GM18951 (cell line): Measurements from ENCODE around the gene INPP5A.
A peak's percentile ranks its signal among the peaks of the same experiment; 100 is the strongest.

ENCODE experiments used
- POLR2A ChIP-seq: IDR thresholded peaks from 4 replicates; pipeline ENCODE4 v1.6.1; 2011; ENCODE audit warnings: mild to moderate bottlenecking; ENCODE audit not compliant: insufficient read length, insufficient read depth; ENCODE audit errors: extremely low read depth
- in situ Hi-C: fragments of 300-500 bp; cut with MboI; formaldehyde crosslinking; loops from one replicate; pipeline ENCODE4 v1.12.0; 2022; ENCODE audit warnings: low sequenced_read_pairs, mixed read lengths, inconsistent platforms; ENCODE audit not compliant: unreplicated experiment

The INPP5A gene

DNA sequence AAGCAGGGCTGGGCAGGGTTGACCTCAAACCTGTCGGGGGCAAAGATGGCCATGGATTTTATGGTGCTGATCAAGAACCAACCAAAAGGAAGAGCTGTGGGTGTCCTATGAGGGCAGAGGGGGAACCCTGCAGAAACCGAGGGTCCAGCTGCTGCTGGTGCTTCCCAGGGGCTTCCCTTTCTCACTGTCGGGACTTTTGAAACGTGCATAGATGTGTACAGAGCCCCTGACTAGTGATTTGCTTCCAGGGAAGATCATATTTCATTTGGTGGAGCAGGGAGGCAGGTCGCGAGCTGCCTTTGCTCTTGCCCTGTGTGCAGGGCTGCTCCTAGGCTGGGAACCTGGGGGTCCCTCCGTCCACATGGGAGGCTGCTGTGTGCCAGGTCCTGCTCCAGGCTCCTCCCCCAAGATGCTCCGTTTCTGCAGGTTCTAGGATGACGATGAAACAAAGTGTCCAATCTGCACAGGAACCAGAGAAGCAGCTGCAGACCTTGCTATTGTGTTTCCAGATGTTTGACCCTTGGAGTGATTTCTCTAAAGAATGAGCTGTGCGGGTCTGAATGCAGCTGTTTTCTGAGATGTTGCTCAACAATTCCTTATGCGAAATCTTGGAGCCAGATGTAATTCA lies 9.4 kb upstream of the INPP5A start:
- in situ Hi-C loops: no loop called here
- TF ChIP-seq POLR2A: no peak

DNA sequence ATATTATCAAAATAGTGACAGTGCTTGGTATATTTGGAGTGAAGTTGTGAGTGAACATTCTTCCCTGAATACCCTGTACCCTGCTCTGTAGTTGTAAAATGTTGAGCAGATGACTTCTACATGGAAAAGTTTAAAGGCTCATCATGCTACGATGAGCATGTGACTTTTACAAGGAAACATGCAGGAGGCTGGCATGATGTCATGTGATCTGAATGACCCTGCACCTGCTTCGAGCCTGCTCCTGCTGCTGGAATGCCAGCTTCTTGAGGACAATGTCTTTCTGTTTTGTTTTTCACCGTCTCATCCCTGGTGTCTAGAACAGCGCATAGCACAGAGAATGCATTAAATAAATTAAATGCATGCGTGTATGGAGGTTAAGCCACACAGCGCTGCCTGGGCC lies 5.4 kb upstream of the INPP5A start:
- in situ Hi-C loops: no loop called here
- TF ChIP-seq POLR2A: no peak

DNA sequence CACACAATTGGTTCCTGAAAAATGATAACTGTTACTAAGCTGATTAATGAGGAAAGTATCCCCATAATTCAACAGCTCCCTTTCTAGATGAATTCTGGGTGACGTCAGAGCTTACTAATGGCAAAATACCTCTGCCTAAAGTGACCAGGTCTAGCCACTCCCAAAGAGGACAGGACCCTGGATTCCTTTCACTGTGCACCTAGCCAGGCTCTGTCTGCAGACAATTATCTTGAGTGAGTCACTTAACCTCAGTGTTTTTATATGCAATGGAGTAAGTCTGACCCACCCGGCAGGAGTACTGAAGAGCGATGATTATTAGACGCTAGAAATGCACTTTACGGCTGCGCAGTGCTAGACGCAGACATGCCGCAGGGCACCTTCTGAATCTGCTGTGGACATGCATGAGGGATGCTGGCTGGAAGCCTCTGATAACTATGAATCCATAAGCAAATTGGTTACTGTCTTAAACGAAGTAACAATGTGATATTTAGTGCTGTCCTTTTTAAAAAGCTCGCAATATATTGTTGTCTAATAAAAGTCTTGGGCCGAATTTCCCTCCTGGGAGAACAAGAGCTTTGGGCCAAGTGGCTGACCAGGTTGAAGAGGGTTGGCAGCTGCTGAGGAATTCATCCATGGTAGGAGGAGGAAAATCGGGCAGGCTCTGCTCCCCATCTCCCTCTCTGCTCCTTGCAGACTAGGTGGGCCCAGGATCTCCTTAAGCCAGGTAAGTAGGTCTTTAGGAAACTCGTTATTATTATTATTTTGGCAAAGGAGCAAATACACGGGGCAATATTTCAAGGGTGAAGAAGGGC lies 4.6 kb upstream of the INPP5A start:
- in situ Hi-C loops: no loop called here
- no peak for TF ChIP-seq POLR2A

DNA sequence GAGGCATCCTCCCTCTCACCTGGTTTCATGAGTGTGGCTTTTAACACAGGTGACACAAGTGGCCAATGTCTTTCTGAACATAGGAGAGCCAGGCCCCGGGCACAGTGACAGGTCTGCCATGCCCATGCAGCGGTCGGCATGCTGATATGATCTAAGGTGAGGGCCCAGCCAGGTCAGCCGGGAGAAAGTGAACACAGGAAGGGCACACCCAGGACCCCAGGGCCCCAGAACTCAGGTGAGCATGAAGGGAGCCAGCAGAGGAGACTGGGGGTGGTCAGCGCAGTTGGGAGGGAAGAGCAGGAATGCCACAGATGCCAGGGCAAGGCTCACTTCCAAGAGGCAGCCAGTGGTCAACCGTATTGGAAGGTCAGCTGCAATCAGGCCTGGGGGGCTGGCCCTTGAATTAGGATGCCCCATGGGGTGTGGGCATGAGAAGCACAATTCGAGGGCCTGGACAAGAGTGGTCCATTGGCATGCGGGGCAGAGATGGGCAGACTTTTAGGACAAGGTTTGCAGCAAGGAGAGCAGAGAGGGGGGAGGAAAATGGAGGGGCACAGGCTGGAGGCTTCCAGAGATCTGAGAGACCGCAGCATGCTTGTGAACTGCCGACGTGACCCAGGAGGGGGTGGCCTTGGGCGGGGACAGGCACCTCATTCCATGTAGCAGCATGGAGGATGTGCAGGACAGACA lies 3.9 kb upstream of the INPP5A start:
- in situ Hi-C loops: no loop called here
- no peak for TF ChIP-seq POLR2A

DNA sequence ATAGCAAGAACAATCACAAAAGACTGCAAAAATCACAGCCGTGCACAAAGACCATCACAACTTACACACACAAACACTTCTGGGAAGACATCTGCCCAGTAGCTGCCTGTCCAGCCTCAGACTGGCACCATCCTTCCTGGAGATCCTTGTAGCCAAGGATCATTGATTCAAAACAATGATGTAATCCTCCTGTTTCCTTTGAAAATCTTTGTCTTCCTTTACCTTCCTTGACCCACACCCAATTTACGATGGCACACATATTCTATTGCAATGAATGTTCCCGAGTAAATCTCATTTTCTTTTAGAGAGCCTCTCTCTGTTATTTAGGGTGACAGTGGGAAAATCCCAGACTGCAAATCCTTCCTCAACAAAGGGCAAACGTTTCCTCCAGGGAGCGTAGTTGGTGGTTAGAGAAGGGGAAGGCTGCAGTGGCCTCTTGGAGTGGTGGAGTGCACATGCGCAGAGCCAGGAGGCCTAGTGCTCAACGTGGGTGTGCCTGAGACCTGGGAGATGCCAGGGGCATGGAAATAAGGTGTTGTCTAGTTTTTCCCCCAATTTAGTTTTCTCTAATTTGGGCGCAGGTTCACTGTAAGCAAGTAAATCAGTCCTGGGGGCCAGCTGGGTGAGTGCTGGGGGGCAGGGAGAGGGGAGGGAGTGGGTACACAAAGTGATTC lies 3.1 kb upstream of the INPP5A start:
- in situ Hi-C loops: no loop called here
- no peak for TF ChIP-seq POLR2A

DNA sequence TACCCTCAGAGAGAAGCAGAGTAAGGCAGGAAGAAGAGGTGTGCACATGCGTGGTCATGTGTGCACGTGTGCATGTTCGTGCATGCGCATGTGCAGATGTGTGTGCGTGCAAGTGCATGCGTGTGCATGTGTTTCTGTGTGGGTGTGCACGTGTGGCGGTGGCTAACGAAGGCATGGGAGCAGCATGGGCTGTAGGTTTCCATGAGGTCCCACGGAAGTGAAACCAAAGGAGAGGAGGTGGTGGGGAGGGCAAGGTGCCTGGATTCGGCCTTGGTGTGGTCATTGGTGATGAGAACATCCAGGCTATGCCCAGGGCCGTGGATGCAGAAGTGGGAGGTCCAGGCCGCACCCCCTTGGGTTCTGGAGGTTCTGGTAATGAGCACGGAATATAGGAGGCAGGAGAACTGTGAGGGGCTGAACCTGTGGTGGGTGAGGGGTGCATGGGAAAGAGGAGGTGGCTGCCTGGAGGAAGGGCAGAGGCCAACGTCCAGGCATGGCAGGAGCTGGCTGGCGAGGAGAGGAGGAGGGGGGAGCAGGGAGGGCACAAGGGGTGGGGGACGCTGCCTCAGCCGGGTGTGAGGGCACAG lies 2.4 kb upstream of the INPP5A start:
- no peak for TF ChIP-seq POLR2A
- in situ Hi-C loops: no loop called here

DNA sequence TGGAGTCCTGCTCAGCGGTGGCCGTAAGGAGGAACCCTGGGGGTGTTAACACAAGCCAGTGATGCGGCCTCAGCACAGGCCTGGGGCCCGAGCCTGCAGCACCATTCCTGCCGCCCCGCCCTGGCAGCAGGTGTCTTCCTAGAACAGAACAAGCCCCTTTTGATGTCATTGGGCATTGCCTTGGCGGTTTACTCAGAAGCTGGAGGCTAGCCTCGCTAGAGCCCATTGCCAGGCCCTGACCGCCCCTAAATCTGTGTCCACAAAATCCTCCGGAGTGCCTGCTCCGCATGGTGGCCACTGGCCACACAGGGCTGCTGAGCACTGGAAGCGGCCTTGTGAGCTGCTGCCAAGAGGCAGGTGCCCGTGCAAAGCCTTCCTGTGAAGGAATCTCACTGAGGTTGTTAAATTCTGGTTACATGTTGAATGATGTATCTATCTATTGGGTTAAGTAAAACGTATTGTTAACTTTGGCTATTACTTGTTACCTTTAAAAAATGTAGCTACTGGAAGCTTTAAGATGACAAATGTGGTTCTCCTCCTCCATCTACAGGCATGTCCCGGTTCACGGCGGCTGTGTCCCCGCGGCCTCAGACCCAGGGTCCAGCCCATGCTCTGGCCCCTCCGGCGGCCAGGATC lies 1.2 kb upstream of the INPP5A start:
- TF ChIP-seq POLR2A: no peak
- in situ Hi-C loops: no loop called here

DNA sequence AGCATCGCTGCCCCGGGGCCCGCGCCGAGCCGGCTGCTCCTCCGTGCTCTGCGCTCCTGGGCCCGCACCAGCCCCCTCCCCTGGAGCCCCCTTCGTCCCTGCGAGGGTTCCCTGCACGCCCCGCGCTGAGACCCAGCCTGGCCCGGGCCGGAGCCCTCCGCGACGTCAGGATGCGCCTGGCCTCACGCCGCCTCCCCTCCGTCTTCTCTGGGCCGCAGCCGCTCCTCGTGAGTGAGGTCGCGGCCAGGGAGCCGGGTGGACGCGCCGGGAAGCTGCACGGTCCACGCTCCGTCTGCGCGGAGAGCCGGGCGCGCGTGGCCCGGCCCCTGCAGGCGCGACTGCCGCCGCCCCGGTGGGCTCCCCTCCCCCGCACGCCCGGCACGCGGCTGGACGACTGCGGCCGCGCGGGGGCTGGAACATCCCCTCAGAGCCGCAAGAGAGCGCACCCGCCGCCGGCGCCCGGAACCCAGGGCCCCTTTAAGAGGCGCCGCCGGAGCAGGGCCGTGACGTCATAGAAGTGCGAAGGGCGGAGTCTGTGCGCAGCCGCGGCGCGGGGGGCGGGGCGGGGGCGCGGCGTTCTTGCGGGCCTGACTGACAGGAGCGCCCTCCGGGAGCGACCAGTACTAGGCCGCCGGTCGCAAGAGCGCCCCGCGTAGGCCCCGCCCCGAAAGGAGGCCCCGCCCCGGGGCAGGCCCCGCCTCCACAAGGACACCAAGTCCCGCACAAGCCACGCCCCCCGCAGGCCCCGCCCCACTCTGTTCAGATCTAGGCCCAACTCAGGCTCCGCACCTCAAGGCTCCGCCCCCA lies 507 bp upstream of the INPP5A start:
- TF ChIP-seq POLR2A: peak; percentile 65
- in situ Hi-C loops: no loop called here

DNA sequence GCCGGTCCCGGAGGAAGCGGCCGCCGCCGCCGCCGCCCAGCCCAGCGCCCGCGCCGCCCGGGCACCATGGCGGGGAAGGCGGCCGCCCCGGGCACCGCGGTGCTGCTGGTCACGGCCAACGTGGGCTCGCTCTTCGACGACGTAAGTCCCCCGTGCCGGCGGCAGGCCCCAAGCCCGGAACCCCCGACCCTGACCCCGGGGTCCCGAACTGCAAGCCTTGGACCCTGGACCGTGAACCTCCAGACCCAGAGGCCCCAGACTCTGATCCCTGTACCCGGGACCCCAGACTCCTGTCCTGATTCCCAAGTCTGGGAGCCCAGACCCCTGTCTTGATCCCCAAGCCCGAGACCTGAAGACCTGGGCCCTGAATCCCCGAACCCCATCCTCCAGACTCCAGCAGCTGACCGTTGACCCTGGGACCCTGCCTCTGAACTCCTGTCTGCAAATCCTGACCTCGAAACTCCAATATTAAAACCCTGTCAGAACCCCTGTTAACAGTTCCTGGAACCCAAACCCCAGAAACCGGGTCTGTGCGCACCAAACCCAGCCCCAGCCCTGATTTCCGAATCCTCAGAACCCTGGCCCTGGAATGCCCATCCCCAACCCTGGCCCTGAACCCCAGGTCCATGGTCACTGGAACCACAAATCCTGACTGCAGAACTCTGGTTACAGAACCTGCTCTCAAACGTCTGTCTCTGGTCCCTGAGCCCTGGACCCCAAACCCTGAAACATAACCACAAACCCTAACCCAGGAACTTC lies 623 bp downstream of the INPP5A start:
- no peak for TF ChIP-seq POLR2A
- in situ Hi-C loops: no loop called here

DNA sequence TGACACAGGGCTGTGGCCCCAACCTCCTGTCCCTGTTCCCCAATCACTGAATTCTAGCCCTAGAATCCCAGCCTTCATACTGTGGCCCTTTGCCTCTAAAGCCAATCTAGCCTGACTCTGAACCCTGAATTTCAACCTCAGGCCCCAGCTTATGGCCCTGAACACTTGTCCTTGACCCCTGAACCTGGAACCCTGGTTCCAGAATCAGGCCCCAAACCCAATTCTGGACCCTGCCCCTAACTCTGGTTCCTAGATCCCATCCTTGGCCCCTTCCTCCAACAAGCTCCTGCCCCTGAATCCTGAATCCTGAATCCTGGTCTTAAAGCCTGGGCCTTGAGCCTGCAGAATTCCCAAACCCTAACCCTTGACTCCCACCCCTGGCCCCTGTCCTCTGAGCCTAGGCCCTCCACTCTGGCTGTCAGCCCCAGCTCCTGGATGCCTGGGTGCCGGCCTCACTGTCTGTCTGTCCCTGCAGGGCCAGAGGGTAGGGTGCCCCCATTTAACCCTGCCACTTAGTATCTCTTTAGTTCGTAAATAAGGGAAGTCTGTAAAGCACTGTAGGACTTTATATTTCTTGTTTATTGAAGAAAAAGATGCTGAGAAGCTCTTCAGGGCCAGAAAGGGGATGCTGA lies 1.3 kb downstream of the INPP5A start:
- TF ChIP-seq POLR2A: no peak
- in situ Hi-C loops: no loop called here

DNA sequence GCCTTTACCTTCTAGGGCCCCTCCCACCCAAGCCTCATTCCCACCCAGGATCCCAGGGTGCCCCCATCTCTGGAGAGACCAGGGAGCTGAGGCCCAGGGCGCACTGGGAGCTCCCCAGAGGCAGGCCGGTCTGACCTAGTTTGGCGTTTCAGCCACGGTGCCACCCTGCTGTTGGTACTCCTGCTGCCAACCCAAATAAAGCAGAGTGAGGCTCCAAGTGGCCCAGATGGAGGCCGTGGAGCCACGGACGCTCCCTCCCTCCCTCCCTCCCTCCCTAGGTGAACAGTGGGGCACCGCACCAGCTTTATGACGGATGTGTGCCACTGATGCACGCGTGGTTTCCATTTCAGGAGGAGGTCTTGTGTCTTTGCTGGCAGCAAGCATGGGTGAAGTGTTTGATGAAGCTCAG lies 1.8 kb downstream of the INPP5A start:
- in situ Hi-C loops: no loop called here

More for the DNA sequence above, 1.8 kb downstream of the INPP5A start:
- no peak for TF ChIP-seq POLR2A
